Measurements from ENCODE around the gene ISG15.
"Not testable (repeated sequence)": the region's sequence is repeated elsewhere in the genome, so short reads cannot be mapped to it uniquely, and the experiment has no call there.

The ISG15 gene

GRCh38 chr1:1046767-1047166, 33.5 kb downstream of the ISG15 start:
- DNase-seq = no peak

GRCh38 chr1:1047407-1047806, 34.1 kb downstream of the ISG15 start:
- DNase-seq = no peak

- DNase-seq = no peak
These were observed 34.7 kb downstream of the ISG15 start for GRCh38 chr1:1047963-1048362.

GRCh38 chr1:1048765-1049164, 35.5 kb downstream of the ISG15 start:
- DNase-seq = no peak

- DNase-seq = no peak
These were observed 36.2 kb downstream of the ISG15 start for GRCh38 chr1:1049318-1050165.

- DNase-seq = no peak
These were observed 37.3 kb downstream of the ISG15 start for GRCh38 chr1:1050577-1051052.

- DNase-seq = no peak
These were observed 38.0 kb downstream of the ISG15 start for GRCh38 chr1:1051127-1051810.

- no peak for DNase-seq
These were observed 38.9 kb downstream of the ISG15 start for GRCh38 chr1:1052003-1052840.

GRCh38 chr1:1053022-1053421, 39.7 kb downstream of the ISG15 start:
- no peak for DNase-seq

- no peak for DNase-seq
These were observed 40.4 kb downstream of the ISG15 start for GRCh38 chr1:1053682-1054081.

GRCh38 chr1:1054099-1054700, 40.9 kb downstream of the ISG15 start:
- DNase-seq = no peak

- DNase-seq = no peak
These were observed 41.7 kb downstream of the ISG15 start for GRCh38 chr1:1054971-1055370.

- no peak for DNase-seq
These were observed 42.8 kb downstream of the ISG15 start for GRCh38 chr1:1055841-1056736.

GRCh38 chr1:1057769-1058087, 44.4 kb downstream of the ISG15 start:
- DNase-seq = not testable (repeated sequence)

GRCh38 chr1:1058088-1058905, 45.0 kb downstream of the ISG15 start:
- no peak for DNase-seq

- DNase-seq = no peak
These were observed 45.7 kb downstream of the ISG15 start for GRCh38 chr1:1058921-1059493.

- DNase-seq = peak; percentile 88
These were observed 46.4 kb downstream of the ISG15 start for GRCh38 chr1:1059494-1060280.

- DNase-seq = no peak
These were observed 47.1 kb downstream of the ISG15 start for GRCh38 chr1:1060281-1061000.

Measured in T-helper 9 cell (primary cell).